Stimulated activated CD8-positive, alpha-beta memory T cell treated with anti-CD3 and anti-CD28 coated beads, Interleukin-7, amount 100 ng/mL, for 1 hour (primary cell): ENCODE data around the gene AHNAK.
"Not testable (repeated sequence)": the region's sequence is repeated elsewhere in the genome, so short reads cannot be mapped to it uniquely, and the experiment has no call there.

Experiments used
- DNase-seq, 2 donors: peaks; one replicate each; pipeline ENCODE4 v3.0.0-alpha.2; 2020; ENCODE audit warnings: low read depth in 2 of 2

AHNAK gene

DNA sequence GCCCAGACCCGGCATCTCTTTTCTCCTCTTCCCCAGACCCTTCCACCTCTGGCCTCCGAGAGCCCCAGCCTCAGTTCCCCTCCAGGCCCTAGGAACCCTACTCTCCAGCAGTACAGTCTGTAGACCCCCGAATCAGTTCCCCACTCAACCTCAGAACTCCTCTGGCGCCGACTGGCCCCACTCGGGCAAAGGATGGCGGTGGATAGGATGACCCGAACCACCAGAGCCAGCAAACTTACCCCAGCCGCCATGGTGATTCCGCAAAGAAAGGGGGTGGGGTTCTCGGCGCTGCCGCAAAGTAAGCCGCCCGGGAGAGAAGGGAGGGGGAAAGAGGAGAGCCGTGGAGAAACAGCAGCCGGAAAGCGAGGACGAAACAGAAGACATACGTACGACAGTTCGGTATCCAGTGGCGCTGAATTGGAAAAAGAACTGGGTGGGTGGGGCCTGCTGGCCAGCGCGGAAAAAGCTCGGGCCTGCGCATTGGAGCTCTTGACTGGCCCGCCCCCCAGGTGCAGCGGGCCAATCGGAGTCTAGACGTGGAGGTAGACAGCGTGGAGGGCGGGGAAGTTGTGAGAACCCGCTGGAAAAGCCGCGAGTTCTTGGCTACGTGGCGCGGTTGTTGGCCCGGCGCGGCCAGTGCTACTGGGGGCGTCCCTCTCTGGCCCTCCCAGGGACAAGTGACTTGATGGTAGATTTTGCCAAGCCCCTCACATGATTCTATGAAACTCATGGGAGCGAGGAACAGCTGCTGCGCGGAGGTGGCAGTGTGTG lies 27.2 kb upstream of the AHNAK start, which contains the start of gene EEF1G:
EEF1G (minus strand) TSS at position 300 of the 771 bp plus-strand sequence; CDS start at position 251, 49 bp downstream.
- peak; percentile 91 to 93 for DNase-seq

DNA sequence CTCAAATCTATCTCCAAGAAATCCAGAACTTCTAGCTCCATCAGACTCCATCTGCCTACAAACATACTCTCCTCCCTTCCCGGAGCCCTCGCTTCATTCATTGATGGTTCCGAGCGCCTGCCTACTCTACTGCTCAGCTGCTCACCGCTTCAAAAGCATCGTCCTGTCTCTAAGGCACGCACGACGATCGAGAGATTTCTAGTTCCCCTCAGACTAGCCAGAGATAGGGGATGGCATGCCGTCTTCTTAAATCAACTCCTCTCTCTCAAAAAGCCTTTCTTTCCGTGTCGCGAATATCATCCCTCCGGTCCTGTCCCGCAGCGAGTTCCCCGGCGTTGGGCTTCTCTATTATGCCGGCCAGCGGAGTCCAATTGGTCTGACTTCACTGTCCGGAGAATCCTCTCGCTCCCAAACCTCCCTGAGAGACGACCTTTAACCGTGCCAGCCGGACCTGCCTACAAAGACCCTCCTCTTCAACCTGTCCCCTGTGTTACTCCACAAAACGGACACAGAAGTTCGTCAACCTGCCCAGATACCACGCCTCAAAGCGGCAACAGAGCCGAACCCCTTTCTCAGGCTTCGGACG lies 26.5 kb upstream of the AHNAK start:
- DNase-seq, result no peak

DNA sequence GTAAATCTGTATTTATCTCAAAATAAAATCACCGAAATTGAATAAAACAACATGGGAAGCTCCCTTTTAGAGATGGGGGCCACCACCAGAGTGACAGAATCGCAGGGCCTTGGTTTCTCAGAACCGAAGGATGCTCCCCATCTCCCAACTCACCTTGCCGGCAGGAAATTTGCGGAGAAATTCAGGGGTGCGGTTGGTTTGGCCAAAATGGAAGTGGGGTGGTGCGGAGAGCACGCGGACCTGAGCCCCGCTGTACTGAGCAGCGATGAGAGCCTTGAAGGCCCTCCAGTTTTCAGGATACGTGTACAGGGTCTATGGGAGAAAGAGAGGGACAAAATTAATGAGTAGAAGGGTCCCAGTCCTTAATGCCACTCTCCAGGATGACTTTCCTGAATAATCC lies 25.8 kb upstream of the AHNAK start:
- DNase-seq, result no peak

DNA sequence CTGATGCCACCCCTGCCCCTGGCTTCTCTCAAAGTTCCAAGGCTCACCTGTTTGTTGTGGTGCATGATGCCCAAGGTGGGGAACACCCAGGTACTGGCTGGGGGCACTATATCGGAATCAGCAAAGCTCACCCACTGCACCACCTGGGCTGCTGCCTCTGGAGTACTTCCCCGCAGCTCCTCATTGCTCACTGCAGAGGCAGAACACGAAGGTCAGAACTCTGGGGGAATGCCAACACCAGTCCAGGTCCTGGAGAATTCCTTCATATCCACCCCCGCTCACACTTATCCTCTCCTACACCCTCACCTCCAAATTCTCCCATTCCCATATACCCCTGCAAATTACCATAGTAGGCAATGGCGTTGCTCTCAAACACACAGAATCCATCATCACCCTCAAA lies 24.9 kb upstream of the AHNAK start:
- not testable (repeated sequence) for DNase-seq

DNA sequence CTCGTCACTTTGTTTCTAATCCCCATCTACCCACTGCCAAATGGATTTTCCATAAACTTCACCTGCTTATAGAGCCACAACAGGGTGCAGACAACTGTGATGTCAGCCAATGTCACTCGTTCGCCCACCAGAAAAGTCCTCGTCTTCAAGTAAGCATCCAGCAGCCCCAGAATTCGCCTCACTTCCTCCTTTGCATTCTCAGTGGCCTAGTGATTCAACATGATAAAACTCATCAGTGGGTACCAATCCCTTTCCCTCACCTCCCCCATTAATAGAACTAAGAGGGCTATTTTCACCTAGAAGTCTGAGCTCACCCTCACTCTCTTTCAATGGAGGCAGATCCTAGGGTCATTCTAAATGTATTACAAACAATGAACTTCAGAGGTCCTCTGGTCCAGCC lies 24.3 kb upstream of the AHNAK start:
- not testable (repeated sequence) for DNase-seq

DNA sequence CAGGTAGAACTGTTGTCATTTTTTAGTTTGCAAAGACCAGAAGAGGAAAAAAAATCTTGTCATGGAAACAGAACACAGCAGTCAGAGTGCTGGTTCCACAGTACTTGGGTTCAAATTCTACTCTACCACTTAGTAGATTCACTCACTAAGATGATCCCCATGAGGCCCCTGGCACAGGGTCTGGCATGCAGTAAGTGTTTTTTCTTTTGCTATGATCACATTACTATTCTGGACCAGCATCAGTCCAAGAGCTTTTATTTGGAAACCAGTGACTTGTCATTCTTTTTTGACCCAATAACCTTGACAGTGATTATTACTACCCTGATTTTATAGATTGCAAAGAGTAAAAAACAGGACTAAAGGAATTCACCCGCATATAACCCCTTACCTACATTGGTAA lies 23.0 kb upstream of the AHNAK start:
- no peak for DNase-seq

DNA sequence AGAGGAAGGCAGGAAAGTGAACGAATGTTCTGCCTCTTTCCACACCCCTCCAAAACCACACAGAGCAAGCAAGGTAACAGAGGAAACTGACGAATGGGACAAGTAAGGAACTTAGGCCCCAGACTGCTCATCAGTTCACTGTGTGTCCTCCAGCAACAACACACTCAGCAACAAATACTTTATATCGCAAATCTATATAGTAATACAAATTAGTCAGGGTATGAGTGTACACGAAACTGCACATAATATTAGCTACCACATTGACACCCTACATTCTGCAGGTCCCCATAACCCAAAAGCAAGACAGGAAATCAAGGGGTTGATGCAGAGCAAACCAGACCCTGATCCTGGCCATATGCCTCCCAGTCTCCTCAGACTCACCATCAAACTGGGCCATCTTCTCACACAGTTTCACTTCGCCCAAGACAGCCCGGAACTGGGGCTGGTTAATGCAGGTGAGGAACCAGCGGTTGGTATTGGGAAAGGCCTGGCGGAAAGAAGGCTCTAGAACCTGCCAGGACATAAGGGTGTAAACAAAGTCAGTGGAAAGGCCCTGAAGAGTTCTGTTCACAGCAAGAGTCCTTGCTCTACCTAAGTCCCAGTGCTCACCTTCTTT lies 20.5 kb upstream of the AHNAK start:
- DNase-seq, result no peak

DNA sequence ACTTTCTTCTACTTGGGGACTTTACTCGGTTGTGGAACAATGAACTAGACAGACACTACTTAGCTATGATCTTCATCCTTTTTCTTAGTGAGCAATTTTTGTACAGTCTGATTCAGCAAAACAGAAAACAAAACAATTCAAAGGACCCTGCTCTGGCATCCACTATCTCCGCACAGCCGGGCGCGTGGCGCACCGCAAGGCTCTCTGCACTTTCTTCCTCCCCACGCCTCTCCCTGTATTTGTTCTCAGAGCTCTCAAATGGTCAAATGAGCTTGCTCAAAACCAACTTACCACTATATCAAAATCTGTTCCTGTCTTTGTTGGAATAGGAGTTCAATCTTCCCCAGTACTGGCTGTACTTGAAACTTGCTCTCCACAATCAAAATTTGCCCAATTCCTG lies 19.6 kb upstream of the AHNAK start:
- no peak for DNase-seq

DNA sequence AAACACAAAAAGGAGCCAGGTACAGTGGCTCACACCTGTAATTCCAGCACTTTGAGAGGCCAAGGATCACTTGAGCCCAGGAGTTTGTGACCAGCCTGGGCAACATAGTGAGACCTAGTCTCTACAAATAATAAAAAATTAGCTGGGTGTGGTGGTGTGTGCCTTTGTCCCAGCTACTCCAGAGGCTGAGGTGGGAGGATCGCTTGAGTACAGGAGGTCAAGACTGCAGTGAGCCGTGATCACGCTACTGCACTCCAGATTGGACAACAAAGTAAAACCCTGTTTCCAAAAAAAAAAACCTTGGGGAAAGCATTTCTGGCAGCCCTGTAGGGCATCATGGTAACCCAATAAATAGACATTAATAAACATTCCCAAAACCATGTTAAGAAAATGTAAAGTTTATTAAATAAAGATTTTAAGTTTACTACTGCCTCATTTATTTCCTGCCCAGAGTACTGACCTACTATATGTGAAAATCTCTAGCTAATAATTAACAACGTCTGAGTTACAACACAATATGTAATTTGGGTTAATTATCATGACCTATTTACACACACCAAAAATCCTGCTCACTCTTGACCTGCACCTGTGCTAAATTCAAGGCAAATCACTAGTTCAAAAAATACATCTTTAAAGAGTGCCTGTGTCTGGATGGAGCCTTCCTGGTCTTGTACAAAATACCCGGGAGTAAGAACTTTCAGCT lies 18.6 kb upstream of the AHNAK start:
- DNase-seq, result no peak

DNA sequence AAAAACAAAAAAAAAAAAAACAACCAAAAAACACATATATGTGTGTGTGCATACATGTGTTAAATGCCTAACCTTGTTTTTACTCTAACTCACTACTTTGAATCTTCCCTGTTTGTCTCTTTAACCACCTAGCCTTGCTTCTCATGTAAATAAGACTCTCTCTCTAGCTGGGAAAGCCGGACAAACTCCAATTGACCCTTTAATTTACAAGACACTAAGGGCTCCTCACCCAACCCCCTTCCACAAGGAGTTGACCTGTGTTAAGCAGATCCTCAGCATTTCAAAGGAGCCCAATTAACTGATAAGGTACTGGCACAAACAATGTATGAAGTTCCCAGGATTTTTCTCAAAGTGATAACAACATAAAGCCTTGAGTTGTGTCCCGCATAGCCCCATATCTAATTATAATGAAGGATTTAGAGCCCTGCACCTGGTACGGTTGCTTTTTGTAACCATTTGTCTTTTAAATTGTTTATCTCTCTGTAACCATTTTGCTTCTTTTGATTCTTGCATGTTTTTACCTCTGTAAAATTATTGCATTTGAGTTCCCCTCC lies 15.1 kb upstream of the AHNAK start:
- not testable (repeated sequence) for DNase-seq

DNA sequence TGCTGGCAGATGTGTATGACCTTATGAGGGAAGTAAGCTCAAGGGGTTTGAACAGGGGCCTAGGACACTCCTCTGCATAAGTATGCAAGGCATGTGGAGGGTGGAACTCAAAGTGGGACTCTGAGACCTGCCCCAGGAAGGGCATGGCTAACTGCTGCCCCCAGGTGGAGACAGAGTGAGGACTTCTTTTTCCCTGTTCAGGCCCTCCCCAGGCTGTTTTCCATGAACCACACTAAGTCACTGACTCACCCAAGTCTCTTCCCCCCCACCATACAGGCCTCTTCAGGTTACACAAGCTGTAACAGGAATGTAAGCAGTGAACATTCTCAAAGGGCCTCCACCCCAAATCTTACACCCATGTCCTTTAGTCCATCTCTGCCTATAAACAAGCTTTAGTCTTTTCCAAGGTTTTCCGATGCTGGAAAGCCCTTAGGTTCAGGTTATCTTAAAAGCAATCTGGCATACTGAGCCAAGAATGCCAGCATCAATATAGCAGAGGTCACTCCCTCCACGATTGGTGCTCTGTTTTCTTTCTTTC lies 14.0 kb upstream of the AHNAK start:
- peak; percentile 60 to 73 for DNase-seq

DNA sequence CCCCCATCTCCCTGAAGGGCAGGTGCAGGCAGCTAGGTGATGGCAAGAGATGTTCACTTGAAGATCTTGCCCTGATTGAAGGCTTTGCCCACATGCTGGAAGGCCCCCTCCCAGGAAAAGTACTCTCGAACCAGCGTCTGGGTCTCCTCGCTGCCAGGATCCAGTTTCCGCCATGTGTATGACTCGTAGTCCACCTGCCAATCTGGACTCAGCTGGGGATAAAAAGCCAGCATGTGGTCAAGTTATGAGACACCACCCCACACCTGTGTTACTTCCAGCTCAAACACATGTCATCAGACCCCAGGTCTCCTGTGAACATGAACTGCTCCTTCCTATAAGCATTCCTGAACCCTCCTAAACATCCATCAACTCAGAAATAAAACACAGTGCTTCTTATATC lies 13.0 kb upstream of the AHNAK start:
- not testable (repeated sequence) for DNase-seq

DNA sequence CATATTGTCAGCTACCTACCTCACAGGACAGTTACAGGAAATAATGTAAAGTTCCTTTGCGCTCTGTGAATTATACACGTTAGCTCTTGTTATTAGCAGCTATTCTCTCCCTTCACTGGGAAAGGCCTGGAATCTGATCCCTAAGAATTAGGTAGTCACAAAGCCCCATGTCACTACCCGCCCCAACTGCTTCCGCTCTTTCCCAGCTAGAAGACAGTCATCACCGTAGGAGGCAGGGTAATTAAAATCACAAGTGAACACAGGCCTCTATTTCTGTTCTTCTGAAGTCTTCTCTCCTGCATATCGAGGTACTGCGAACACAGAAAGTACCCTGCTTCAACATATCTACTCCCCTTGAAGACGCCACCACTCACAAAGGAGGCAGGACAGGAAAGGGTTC lies 12.6 kb upstream of the AHNAK start:
- no peak for DNase-seq

DNA sequence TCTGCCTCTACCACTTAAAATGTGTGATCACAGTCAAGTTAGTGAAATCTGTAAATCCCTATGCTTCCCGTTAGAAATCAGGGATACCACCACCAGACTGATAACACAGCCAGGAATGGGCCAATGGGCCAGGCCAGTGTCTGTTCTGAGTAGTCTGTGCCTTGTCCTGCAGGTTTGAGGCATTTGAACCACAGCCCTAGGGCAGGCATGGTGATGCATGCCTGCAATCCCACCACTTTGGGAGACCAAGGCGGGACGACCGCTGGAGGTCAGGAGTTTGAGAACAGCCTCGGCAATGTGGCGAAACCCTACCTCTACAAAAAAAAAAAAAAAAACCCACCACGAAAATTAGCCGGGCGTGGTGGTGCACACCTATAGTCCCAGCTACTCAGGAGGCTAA lies 12.1 kb upstream of the AHNAK start:
- DNase-seq, result no peak

DNA sequence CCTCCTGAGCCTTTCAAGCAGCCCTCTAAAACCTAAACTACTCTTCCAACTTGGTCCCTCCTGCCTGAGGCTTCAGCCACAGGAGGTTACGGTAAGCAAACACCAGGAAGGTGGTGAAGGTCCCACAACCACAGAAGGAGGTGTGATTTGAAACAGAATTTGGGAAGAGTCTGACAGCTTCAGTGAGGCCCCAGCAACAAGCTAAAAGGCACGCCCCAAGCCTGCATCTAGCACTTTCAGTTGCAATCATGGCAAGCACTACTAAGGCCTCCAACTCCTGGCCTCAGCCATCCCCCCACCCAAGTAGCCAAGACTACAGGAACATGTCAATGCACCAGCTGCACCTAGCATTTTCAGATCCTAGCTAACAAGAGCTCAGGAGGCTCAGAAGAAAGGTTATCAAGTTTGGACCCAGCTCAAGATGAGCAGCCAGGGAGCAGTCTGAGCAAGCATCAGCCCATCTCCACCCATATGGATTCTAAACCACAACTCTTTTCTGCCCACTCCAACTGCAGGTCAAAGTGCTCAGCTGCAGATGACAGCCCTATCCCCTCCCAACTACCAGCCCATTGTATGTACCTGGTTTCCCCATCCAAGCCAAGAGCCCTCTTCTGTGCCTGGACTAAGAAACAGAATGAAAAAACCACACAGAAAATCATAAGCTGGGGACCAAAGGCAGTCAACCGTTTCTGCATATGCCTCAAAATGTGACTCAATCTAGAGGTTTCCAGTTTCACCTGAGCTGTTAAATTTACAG lies 10.4 kb upstream of the AHNAK start:
- no peak for DNase-seq

DNA sequence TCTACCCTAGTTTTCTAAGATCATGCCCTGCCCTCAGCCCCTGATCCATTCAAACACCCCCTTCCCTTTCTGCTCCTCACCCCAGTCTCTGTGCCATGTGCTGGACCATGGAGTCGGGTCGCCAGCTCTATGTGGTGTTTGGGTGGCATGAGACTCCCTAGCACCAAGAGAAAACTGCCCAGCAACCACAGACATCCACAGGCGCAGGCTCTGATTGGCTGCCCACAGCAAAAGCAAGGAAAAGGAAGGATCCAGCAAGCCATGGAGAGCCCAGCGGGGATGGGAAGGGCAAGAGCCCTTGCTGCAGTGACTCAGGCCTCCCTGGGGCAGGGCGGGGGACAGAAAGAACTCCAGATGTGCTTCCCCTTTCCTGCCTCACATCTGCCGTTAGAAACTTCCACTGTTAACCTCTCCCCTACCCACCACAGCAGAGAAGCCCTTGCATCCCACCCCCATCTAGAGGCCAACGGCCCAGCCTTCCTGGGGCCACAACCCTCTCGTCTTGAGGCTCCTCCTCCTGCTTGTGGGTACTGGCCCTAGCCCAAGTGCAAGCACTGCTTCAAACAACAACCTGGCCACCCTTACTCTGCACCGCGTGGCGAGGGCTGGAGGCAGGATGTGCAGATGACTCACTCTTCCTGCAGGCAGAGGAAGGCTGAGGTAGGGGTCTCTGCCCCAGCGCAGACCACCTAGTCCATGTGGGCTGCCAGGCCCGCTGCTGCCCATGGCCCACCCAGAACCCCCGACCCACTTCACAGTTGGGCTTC lies 9.7 kb upstream of the AHNAK start:
- peak; percentile 56 to 59 for DNase-seq

DNA sequence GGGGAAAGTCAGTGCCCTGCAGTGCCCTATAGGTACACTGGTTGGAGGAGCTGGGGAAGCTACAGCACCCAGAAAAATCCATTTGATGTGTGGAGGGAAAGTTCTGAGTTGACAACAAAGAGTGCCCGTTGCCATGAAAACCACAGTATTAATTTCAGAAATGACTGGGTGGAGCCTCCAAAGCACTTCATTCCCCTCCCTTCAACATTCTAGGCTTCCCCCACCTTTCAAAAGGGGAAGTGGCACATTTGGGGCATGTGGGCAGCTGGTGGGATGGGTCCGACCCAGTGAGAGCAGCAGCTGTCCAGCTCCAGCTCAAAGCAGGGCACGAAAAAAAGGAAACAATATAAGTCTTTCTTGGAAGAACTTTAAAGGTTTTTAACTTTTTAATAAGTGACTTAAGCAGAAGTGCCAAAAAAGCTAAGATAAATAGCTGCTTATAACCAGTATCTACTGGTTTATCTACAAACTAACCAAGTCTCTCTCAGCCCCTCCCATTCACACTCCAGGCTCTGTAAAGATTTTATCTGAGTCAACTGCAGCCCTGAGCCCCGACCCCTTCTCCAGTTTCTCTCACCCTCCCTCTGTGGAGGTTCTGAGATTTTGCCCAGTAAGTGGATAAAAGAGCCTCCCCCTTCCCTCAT lies 9.0 kb upstream of the AHNAK start:
- no peak for DNase-seq

DNA sequence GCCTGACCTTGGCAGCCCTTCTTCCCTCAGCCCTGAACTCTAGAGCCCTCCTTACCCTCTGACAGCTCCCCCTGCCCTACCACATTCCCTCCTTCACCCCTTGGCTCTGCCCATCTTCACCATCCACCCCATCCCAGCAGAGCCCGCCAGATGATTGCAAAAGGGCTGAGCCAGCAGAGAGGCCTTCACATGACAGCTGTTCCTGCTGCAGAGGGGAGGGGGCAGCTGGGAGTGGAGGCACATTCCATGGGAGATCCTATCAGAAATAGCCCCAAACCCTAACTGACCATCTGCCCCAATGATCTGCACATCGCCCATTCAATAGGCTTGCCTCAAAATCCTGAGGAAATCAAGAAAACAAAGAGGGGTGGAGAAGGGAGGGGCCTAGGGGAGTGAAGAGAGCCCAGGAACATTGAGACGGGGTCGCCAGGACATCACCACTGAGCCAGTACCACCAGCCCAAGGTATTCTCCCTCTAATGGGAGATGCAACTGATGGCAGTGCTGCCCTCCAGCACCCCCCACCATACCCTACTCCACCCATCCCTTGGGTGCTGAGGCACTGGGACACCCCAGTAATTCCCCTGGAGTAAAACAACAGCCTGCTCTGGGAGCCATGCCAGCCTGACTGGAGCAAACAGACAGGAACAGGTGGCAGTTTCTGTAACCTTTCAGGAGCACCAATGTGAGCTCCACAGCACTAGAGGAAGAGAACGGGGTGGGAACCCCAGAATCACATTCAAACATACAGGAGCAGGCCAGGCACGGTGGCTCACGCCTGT lies 8.0 kb upstream of the AHNAK start:
- no peak for DNase-seq

DNA sequence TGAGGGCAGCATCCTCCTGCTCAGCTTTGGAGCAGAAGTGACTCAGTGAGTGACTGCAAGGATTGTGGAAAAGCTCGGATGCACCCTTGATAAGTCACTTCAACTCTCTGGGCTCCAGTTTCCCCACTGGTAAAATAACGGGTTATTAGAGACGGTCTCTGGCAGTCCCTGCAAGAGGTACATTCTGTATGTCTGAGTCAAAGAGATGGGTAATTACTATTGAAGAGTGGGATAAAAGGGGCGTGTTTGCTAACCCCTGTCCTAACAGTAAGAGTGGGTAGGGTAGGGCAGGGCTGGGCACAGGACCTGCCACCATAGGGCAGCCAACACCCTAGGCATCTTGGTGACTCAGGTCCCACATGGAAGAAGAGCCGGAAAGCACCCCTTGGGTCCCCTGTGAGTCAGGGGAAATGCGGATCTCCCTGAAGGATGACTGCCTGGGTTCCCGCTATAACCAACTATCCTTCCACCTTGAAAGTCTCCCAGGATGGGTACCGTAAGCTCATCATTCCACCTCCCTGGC lies 7.3 kb upstream of the AHNAK start:
- DNase-seq, result no peak
